Cardiac fibroblast (primary cell): ENCODE data around the gene GC.
"Not testable (repeated sequence)": the region's sequence is repeated elsewhere in the genome, so short reads cannot be mapped to it uniquely, and the experiment has no call there.

ENCODE experiments used
- DNase-seq, 2 donors: peaks; one replicate each; pipeline versions ENCODE4 v3.0.0 to v3.0.0-alpha.2; 2010; ENCODE audit warnings: low read depth in 2 of 2
- H3K4me3 ChIP-seq, 2 donors: replicated peaks in 1 of 2; 1 replicate in 1 of 2; 2 replicates in 1 of 2; pipeline ENCODE4 v1.5.1; 2011; ENCODE audit warnings: low read depth in 2 of 2, low read length in 2 of 2, mild to moderate bottlenecking in 2 of 2, moderate library complexity in 1 of 2
- TF ChIP-seq, protein P1 (sequence below): IDR thresholded peaks from one replicate; pipeline ENCODE4 v1.5.1; 2011; ENCODE audit warnings: low read depth, mild to moderate bottlenecking, low read length, inconsistent platforms

The GC gene

DNA sequence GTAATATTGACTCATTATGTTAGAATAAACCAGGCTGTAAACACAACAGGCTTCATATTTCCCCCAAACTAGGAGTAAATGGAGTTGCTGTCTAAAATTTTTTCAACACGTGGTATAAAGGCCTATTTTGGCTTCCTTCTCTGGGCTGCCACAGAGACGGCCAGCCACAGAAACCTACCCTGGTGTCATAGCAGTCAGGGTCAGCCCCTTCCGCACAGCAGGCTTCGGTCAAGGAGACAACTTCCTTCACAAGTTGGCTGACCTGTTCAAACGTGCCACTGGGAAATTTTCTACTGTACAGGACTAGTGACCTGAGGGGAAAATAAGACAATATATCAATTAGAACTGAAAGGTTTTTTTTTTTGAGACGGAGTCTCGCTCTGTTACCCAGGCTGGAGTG is 15.8 kb downstream of the GC start:
- TF ChIP-seq, protein P1, sequence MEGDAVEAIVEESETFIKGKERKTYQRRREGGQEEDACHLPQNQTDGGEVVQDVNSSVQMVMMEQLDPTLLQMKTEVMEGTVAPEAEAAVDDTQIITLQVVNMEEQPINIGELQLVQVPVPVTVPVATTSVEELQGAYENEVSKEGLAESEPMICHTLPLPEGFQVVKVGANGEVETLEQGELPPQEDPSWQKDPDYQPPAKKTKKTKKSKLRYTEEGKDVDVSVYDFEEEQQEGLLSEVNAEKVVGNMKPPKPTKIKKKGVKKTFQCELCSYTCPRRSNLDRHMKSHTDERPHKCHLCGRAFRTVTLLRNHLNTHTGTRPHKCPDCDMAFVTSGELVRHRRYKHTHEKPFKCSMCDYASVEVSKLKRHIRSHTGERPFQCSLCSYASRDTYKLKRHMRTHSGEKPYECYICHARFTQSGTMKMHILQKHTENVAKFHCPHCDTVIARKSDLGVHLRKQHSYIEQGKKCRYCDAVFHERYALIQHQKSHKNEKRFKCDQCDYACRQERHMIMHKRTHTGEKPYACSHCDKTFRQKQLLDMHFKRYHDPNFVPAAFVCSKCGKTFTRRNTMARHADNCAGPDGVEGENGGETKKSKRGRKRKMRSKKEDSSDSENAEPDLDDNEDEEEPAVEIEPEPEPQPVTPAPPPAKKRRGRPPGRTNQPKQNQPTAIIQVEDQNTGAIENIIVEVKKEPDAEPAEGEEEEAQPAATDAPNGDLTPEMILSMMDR = no peak
- DNase-seq = no peak

DNA sequence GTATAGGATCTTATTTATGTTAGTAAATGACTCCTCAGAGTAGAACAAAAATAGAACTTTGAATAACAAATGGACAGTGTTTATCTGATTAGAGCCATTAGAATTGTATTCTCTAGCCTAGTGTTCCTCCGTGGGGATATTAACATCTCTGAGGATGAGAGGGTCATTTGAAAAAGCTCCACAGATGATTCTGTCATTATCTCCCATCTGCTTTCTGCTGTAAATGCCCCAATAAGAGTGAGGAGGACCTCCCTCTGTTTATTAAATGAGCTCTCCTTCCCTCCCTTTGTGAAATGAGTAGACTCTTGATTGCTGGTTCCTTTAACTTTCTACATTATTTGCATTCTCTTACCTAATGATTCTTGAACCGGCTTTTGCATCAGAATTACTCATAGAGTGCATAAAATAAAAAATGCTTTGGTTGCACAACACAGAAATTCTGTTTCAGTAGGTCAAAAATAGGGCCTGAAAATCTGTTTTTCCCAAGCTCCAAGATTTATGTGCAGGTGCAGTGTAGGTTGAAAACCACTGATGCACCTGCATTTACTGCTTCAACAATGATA is 18.0 kb downstream of the GC start:
- DNase-seq = no peak
- TF ChIP-seq, protein P1 = no peak
- no peak overlapping the region for H3K4me3 ChIP-seq

More for the DNA sequence above, 15.8 kb downstream of the GC start:
- H3K4me3 ChIP-seq = no peak overlapping the region

DNA sequence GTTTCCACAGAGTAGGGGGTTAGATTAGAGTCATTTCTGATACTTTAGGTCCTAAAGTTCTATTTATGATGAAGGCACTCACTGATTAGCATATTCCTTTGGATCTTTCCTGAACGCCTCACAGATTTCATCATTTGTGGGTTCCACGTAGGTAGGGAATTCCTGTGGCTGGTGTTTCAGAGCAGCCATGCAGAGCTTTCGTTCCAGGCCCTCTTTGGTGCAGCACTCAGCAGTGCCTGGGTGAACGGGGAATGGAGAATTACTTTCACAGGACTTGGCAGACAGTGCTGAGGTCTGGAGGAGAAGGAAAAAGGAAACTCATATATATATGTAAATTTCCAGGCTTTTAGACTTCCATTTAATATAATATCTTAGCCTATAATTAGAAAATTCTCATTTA is 18.5 kb downstream of the GC start:
- no peak overlapping the region for H3K4me3 ChIP-seq
- DNase-seq = no peak
- TF ChIP-seq, protein P1 = no peak

DNA sequence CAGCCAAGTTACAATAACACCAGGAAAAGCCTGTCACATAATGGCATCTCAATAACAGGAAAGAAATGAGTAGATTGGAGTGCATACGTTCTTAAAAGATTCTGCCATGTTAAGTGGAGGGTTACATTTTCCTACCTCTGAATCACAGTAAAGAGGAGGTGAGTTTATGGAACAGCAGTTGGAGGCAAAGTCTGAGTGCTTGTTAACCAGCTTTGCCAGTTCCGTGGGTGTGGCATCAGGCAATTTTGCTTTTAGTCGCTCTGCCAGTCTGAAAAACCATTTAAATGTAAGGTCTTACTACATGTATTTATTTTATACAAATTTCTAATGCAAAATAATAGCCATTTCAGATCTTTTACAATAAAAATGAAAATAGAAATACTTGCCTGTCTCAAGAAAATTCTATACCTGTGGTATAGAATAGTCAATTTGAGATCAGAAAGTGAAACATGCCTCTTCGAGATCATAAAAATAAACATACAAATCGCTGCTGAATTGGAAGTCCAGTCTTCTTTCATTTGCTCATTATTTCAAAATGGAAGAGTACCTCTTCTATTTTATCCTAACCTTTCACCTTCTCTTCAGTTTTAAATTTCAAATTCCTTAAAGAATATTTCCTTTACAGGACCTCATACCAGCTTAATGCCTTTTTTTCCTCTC is 31.4 kb downstream of the GC start:
- TF ChIP-seq, protein P1 = no peak
- H3K4me3 ChIP-seq = no peak overlapping the region
- DNase-seq = no peak

DNA sequence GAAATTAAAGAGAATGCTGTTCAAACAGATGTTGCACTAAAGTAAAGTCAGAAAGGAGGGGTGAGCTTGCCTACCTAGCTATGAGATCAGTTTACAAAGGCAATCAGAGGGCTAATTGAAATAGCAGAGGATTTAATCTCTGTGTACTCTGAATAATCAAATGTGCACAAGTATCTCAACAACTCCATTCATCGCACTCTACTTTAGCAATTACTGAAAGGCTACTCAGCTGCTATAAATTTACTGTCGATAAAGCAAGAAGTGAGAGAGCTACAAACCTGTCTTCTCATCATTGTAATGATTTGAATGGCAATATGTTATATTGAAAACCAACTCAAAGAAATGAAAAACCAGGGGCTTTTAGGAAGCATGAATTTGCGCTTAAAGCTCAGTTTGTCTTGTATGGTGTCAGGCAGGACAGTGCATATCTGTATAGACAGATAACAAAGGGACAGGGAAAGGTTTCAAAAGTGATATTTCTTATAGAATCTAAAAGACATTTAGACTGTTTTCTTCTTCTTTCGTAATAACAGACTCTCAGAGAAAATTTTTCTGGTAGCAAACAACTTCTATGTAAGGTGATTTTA is 34.8 kb downstream of the GC start:
- TF ChIP-seq, protein P1 = no peak
- H3K4me3 ChIP-seq = no peak overlapping the region
- DNase-seq = no peak

DNA sequence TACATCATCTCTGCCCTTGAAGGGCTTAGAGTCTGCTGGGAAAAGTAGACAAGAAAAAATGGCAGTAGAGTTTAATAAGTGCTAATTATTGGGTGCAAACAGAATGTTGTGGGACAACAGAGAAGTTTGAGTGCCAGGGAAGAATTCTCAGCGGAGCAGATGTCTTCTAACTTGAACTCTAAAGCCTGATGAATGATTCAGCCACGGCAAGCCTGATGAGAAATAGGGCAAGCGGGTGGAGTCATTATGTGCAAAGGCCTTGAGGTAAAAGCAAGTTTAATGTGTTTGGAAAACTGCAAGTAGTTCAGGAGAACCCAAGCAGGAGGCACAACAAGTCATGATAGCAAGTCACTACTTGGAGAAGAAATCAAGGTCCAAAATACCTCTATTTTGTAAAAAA is 37.5 kb downstream of the GC start:
- H3K4me3 ChIP-seq = no peak overlapping the region
- DNase-seq = no peak
- TF ChIP-seq, protein P1 = no peak

DNA sequence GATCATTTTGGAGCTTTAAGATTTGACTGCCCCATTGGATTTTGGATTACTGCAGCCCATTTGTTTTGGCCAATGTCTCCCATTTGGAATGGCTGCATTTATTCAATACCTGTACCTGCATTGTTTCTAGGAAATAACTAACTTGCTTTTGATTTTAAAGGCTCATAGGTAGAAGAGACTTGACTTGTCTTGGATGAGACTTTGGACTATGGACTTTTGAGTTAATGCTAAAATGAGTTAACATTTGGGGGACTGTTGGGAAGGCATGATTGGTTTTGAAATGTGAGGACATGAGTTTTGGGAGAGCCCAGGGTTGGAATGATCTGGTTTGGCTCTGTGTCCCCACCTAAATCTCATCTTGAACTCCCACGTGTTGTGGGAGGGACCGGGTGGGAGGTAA is 45.1 kb downstream of the GC start:
- DNase-seq, H3K4me3 ChIP-seq: not testable (repeated sequence)
